HG02870 (cell line): ENCODE measurements around the gene TPR.

Source experiments
- ATAC-seq: cut with Tn5 transposase; IDR thresholded peaks from one replicate; pipeline ENCODE4 v1.9.1; 2021; ENCODE audit warnings: mild to moderate bottlenecking, moderate library complexity; ENCODE audit not compliant: unreplicated experiment

Gene TPR

DNA sequence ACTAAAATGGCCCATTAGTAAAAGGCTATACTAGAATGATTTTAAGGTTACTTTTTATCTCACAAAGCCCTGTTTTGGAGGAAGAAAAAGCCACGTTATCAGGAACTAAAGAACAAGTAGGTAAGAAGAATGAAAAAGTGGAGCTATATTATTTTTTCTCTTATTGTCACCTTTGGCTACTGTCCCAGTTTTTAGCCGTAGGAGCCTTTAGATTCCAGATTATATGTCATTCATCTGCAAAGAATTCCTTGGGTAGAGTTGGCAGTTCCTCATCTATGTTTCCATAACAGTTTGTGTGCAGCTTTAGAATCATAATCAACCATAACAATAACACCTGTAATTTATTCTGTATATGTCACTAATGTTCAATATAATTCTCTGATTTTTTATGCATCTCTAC, 83.8 kb downstream of the TPR start:
- no peak for ATAC-seq

DNA sequence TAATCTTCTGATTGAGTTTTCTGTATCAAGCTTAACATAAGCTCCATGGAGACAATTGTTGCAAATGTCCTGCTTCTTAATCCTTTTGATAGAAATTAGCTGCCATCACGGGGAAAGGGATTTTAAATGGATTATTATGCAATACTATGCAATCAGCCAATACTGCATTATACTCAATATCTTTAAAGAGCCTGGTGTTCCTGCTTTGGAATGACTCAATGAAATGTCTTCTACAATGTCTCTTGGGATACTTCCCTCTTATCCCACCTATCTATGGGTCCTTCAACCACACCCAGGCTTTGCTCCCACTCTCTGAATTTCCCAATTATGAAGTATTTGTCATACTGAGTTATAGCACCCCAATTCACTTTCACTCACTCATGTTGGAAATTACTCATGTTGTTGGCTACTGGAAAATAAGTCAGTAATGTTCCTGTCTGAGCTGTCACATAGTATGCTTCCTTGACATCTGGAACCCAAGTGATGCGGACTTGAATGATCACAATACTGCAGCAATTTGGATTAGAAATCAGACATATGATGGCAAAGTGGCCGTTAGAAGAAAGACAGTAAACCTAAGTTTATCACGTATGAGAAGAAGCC, 85.0 kb downstream of the TPR start:
- no peak for ATAC-seq

DNA sequence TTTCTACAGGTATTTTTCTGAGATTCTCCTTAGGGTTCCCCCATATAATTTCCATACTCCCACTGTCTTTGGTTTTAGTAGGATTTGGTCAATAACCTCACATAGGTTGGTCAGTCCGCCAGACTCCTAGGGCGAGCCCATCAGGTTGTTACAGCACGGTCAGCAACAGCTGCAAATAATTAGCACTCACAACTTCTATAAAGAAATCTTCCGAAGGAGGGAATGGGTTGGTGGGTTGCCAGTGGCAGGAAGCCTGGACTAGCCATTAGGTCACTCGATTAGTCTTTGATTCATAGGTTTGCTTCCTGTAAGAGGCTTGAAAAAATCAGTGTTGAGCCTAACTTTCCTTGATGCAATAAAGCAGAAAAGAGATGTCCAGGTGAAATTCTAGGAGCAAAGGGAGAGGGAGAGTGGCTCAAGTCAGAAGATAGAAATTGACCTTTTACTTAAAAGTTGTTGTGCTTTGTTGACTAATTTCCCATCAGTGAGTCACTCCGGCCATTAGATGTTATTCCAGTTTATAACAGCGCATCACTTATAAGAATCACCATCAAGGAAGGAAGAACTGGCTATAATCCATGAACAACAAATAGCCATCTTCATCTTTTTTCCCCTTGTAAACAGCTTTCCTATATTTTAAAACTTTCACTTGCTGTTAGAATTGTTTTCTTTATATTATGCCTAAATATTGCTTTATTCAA, 88.3 kb downstream of the TPR start:
- ATAC-seq = no peak

GRCh38 chr1:186283374-186283773, 91.7 kb downstream of the TPR start:
- ATAC-seq = peak; percentile 87

DNA sequence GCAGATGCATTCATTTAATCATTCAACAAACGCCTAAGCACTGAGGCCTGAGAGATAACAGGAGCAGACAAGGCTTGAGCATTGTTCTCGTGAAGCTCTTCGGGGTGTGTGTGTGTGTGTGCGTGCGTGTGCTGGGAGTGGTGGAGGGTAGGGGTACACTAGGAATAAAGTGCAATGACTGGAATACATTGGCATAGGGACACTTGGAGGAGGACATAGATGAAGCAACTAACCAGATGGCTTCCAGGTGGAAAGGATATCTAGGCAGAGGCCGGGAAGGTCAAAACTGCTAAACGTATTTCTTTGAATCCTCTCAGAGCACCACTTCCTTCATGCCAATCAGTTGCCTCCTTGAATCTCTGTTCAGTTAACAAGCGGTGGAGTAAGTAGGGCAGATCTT, 92.6 kb downstream of the TPR start:
- no peak for ATAC-seq

GRCh38 chr1:186275822-186276221, 99.2 kb downstream of the TPR start:
- no peak for ATAC-seq

GRCh38 chr1:186272486-186272885, 102.6 kb downstream of the TPR start:
- no peak for ATAC-seq

DNA sequence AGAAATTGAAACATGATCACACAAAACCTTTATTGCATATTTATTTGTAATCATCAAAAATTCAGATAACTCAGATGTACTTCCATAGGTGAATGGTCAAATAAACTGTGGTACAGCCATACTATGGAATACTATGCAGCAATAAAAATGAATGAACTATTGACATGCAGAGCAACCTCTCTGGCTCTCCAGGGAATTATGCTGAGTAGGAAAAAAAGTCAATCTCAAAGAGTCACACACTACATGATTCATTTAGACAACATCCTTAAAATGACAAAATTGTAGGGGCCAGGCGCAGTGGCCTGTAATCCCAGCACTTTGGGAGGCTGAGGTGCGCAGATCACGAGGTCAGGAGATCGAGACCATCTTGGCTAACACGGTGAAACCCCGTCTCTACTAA, 104.0 kb downstream of the TPR start:
- no peak for ATAC-seq
